Endothelial cell of umbilical vein (primary cell): ENCODE data around the gene G0S2. TPM values are rescaled to one million over a fixed set of nuclear protein-coding genes. Genes with fewer than 3 reads are reported as not detected.

Experiments used
- BruUV-seq: library from RNA; stranded (reverse); fragments of 400-500 nt; replicated peaks from 2 replicates; lab custom pipeline; 2021; lab: Mats Ljungman, UMichigan
- CTCF ChIA-PET: fragments of 300-600, 350-600 bp; sonication (Branson Sonifier 250); formaldehyde crosslinking; loops from one replicate; lab custom pipeline; 2021; ENCODE audit warnings: antibody characterized with exemption, inconsistent platforms; lab: Charles Lee
- POLR2A ChIA-PET: fragments of 300-600, 350-600 bp; sonication (Branson Sonifier 250); formaldehyde crosslinking; loops from one replicate; lab custom pipeline; 2021; ENCODE audit warnings: antibody characterized with exemption, inconsistent platforms; lab: Charles Lee
- DNase-seq: peaks from one replicate; pipeline ENCODE4 v3.0.0-alpha.2; 2011; ENCODE audit warnings: low read depth, low spot score
- FAIRE-seq: peaks from 2 replicates; lab custom pipeline; 2011; peaks lifted over from hg19 to GRCh38; lab: Jason Lieb, UNC
- H2AFZ ChIP-seq: 2 replicates; pipeline ENCODE4 v1.6.0; 2012; ENCODE audit warnings: low read depth, low read length, control low read depth, inconsistent platforms
- H3K27ac ChIP-seq: 2 replicates; pipeline ENCODE4 v1.5.1; 2011; ENCODE audit warnings: low read depth, mild to moderate bottlenecking, control low read depth, low read length, moderate library complexity; ENCODE audit not compliant: insufficient read depth
- H3K27me3 ChIP-seq, 2 experiments: 2 replicates each; pipeline versions ENCODE4 v1.6.0 to v1.6.1; 2011; ENCODE audit warnings: low read length in 2 of 2, mixed read lengths in 1 of 2; ENCODE audit not compliant: control insufficient read depth in 2 of 2, insufficient read depth in 2 of 2
- H3K36me3 ChIP-seq, 2 experiments: 2 replicates in 1 of 2; 3 replicates in 1 of 2; pipeline ENCODE4 v1.5.1; 2011; ENCODE audit warnings: low read length in 2 of 2, mild to moderate bottlenecking in 1 of 2, moderate library complexity in 1 of 2; ENCODE audit not compliant: control insufficient read depth in 2 of 2, insufficient read depth in 2 of 2; ENCODE audit errors: extremely low read depth in 1 of 2
- H3K4me1 ChIP-seq: 3 replicates; pipeline ENCODE4 v1.5.1; 2011; ENCODE audit warnings: mild to moderate bottlenecking, low read length; ENCODE audit not compliant: control insufficient read depth, insufficient read depth; ENCODE audit errors: extremely low read depth
- H3K4me2 ChIP-seq: 2 replicates; pipeline ENCODE4 v1.6.1; 2011; ENCODE audit warnings: low read length, control low read depth, mixed read lengths; ENCODE audit not compliant: insufficient read depth
- H3K4me3 ChIP-seq, 3 experiments: fragments of 200-600 bp in 1 of 3; sonication (generic), shearing (Covaris generic) in 1 of 3; replicated peaks in 1 of 3; 2 replicates each; pipeline ENCODE4 v1.5.1; 2011 to 2016; ENCODE audit warnings: control low read depth in 3 of 3, low read length in 3 of 3, mild to moderate bottlenecking in 2 of 3, inconsistent platforms in 1 of 3, low read depth in 1 of 3, moderate library complexity in 1 of 3; ENCODE audit not compliant: insufficient read depth in 1 of 3
- H3K79me2 ChIP-seq: 2 replicates; pipeline ENCODE4 v1.6.0; 2012; ENCODE audit warnings: low read length, inconsistent platforms; ENCODE audit not compliant: control insufficient read depth, insufficient read depth
- H3K9ac ChIP-seq: replicated peaks from 2 replicates; pipeline ENCODE3; 2011; ENCODE audit warnings: low read length, control low read depth; ENCODE audit not compliant: insufficient read depth; ENCODE audit errors: extremely low read depth
- H3K9me1 ChIP-seq: replicated peaks from 3 replicates; pipeline ENCODE4 v1.6.0; 2011; ENCODE audit warnings: mild to moderate bottlenecking, low read length; ENCODE audit not compliant: control insufficient read depth, insufficient read depth; ENCODE audit errors: extremely low read depth
- H3K9me3 ChIP-seq: replicated peaks from 2 replicates; pipeline ENCODE4 v1.5.1; 2012; ENCODE audit warnings: low read length, inconsistent platforms; ENCODE audit not compliant: control insufficient read depth, insufficient read depth
- H4K20me1 ChIP-seq: replicated peaks from 2 replicates; pipeline ENCODE3; 2011; ENCODE audit warnings: mild to moderate bottlenecking, low read length; ENCODE audit not compliant: control insufficient read depth, insufficient read depth; ENCODE audit errors: extremely low read depth
- CTCF ChIP-seq, 2 donors: IDR thresholded peaks; 1 replicate in 1 of 2; 2 replicates in 1 of 2; pipeline ENCODE4 v1.5.1; 2011; ENCODE audit warnings: low read length in 2 of 2, mild to moderate bottlenecking in 2 of 2, moderate library complexity in 2 of 2, control low read depth in 1 of 2, inconsistent platforms in 1 of 2, low read depth in 1 of 2; ENCODE audit not compliant: insufficient read depth in 1 of 2; ENCODE audit errors: extremely low read depth in 1 of 2
- EZH2 ChIP-seq: IDR thresholded peaks from 2 replicates; pipeline ENCODE4 v1.6.1; 2012; ENCODE audit warnings: borderline replicate concordance, low read depth, mild to moderate bottlenecking, moderate library complexity, low read length, inconsistent platforms; ENCODE audit not compliant: severe bottlenecking
- FOS ChIP-seq: IDR thresholded peaks from 2 replicates; pipeline ENCODE4 v1.6.1; 2011; ENCODE audit warnings: mild to moderate bottlenecking, low read length, moderate library complexity, borderline replicate concordance; ENCODE audit not compliant: insufficient read depth
- GATA2 ChIP-seq: IDR thresholded peaks from 2 replicates; pipeline ENCODE4 v1.7.0; 2011; ENCODE audit warnings: low read depth, mild to moderate bottlenecking, moderate library complexity, mixed read lengths, low read length; ENCODE audit not compliant: insufficient read length, insufficient read depth
- JUN ChIP-seq: IDR thresholded peaks from 2 replicates; pipeline ENCODE4 v1.6.1; 2011; ENCODE audit warnings: borderline replicate concordance, low read depth; ENCODE audit not compliant: insufficient read length, insufficient read depth
- MAX ChIP-seq: IDR thresholded peaks from 2 replicates; pipeline ENCODE4 v1.6.1; 2011; ENCODE audit not compliant: insufficient read depth, insufficient read length
- MYC ChIP-seq: IDR thresholded peaks from one replicate; pipeline ENCODE4 v1.6.1; 2011; ENCODE audit warnings: mild to moderate bottlenecking, low read depth, low read length
- POLR2A ChIP-seq: IDR thresholded peaks from 2 replicates; pipeline ENCODE4 v1.6.1; 2012; ENCODE audit warnings: low read depth, mild to moderate bottlenecking, control low read depth, low read length
- POLR2AphosphoS5 ChIP-seq: IDR thresholded peaks from 2 replicates; pipeline ENCODE4 v1.6.1; 2012; ENCODE audit warnings: low read depth, mild to moderate bottlenecking, control low read depth, low read length, moderate library complexity; ENCODE audit not compliant: insufficient read depth
- dilution Hi-C: fragments of 300-500 bp; cut with MboI; formaldehyde crosslinking; loops from one replicate; pipeline ENCODE4 v1.15.0; 2019; ENCODE audit warnings: low sequenced_read_pairs; ENCODE audit not compliant: extremely low pct_ligation_motif_present
- intact Hi-C: fragments of 100-400 bp; cut with micrococcal nuclease; formaldehyde crosslinking; loops from one replicate; pipeline ENCODE4 v1.10.0; 2022
- polyA plus RNA-seq, 4 experiments: library from polyadenylated mRNA; depleted of rRNA in 3 of 4; stranded (reverse) in 3 of 4; unstranded in 1 of 4; fragments of >200 nt; gene quantifications; 2 replicates each; pipeline versions ENCODE4 v1.2.1 to v1.2.3, GENCODE V29; 2011 to 2012; ENCODE audit warnings: missing spikeins in 1 of 4
- total RNA-seq: library from RNA; stranded (reverse); gene quantifications from 2 replicates; pipeline ENCODE4 v1.2.3, GENCODE V29; 2021

G0S2 gene
- total and polyA plus RNA-seq, 2 donors (not counting 3 experiments of a cell fraction or from before 2014, with no cell fraction given) = 0.91 to 1.9 TPM

GRCh38 chr1:209627732-209628196 lies 47.4 kb upstream of the G0S2 start:
- Histone ChIP-seq H3K79me2 (no peaks in the 10 kb centered on the region), H3K4me2 (no peak overlapping the region), H3K9me3 (no peaks in the 10 kb centered on the region), H3K27ac (no peak overlapping the region), H3K4me3 (no peak overlapping the region), H2AFZ (no peak overlapping the region), H3K9me1 (no peaks in the 10 kb centered on the region), H4K20me1 (no peaks in the 10 kb centered on the region), H3K27me3 (no peaks in the 10 kb centered on the region), H3K9ac (no peak overlapping the region), H3K36me3 (no peaks in the 10 kb centered on the region), H3K4me1 (no peaks in the 10 kb centered on the region)
- no TSS peak for BruUV-seq
- FAIRE-seq (peak; percentile 84), DNase-seq (peak; percentile 78)
- TF ChIP-seq POLR2A (no peak), CTCF (IDR thresholded peaks at IDR 0.05; ENCODE audit: extremely low read depth in 1 of 2, insufficient read depth in 1 of 2, low read depth in 1 of 2, low read length in 2 of 2) (peak; percentile 95 to 99)
- CTCF ChIA-PET = interaction anchor here (0.6 to 10.2 kb wide), 36 partner anchors 9 to 121 kb away, joined by 3 to 119 read pairs (median 5); partner anchors contain the start of genes CAMK1G, G0S2 and LAMB3
- POLR2A ChIA-PET = interaction anchor here (0.6 kb wide), 1 partner anchor 16 kb away, joined by 3 read pairs; no protein-coding TSS in a partner anchor
- dilution Hi-C loops (no loop called here), intact Hi-C loops (loop anchor here (1.0 to 5.0 kb wide), 6 partner anchors 25 to 120 kb away; no protein-coding TSS in a partner anchor)

- Histone ChIP-seq H3K36me3 (no peaks in the 10 kb centered on the region), H3K27ac (no peak overlapping the region), H4K20me1 (no peaks in the 10 kb centered on the region), H3K4me1 (no peaks in the 10 kb centered on the region), H3K9me1 (no peaks in the 10 kb centered on the region), H3K27me3 (no peaks in the 10 kb centered on the region), H3K9me3 (no peaks in the 10 kb centered on the region), H3K4me3 (no peak overlapping the region), H3K4me2 (no peak overlapping the region), H3K79me2 (no peaks in the 10 kb centered on the region), H3K9ac (no peak overlapping the region), H2AFZ (no peak overlapping the region)
- no TSS peak for BruUV-seq
- ChIA-PET CTCF (interaction anchor here (0.9 to 10.2 kb wide), 14 partner anchors 11 to 119 kb away, joined by 3 to 119 read pairs (median 9); partner anchors contain the start of gene CAMK1G), POLR2A (no interaction called here)
- TF ChIP-seq POLR2AphosphoS5 = no peak
- no peak for TF ChIP-seq FOS
- TF ChIP-seq MYC = no peak
- TF ChIP-seq JUN = no peak
- no peak for TF ChIP-seq EZH2
- no peak for TF ChIP-seq CTCF (IDR thresholded peaks at IDR 0.05; ENCODE audit: extremely low read depth in 1 of 2, insufficient read depth in 1 of 2, low read depth in 1 of 2, low read length in 2 of 2)
- no peak for TF ChIP-seq MAX
- no peak for TF ChIP-seq POLR2A
- TF ChIP-seq GATA2 = no peak
- FAIRE-seq = no peak
- no peak for DNase-seq
- dilution Hi-C loops = no loop called here
- intact Hi-C loops = loop anchor here (5.0 kb wide), 1 partner anchor 36 kb away; no protein-coding TSS in a partner anchor
Observed at GRCh38 chr1:209628618-209629299, 46.5 kb upstream of the G0S2 start.
